Skin of body (tissue), 2 donors: ENCODE data around the gene SMAP1. TPM values are rescaled to one million over a fixed set of nuclear protein-coding genes. Genes with fewer than 3 reads are reported as not detected.

ENCODE experiments used
- DNase-seq: peaks from one replicate; lab custom pipeline; 2025; lab: John Stamatoyannopoulos, UW
- total RNA-seq: library from RNA; depleted of rRNA; stranded (reverse); fragments of >200 nt; gene quantifications from one replicate; pipeline ENCODE4 v1.2.3, GENCODE V29; 2014

Gene SMAP1
- total RNA-seq, 1 donor from 2014 or later: 19.3 TPM

DNA sequence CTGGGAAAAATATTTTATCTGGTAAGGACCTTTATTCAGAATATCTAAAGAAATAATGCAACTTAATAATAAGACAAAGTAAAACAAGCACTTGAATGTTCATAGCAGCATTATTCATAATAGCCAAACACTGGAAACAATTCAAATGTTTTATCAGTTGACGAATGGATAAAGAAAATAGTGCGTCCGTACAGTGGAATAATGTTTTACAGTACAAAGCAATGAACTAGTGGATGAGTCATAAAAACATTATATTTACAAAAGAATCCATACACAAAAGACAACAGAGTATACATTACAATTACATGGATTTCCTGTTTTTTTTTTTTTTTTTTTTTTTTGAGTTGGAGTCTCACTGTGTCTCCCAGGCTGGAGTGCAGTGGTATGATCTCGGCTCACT, 12.7 kb downstream of the SMAP1 start:
- DNase-seq: no peak

DNA sequence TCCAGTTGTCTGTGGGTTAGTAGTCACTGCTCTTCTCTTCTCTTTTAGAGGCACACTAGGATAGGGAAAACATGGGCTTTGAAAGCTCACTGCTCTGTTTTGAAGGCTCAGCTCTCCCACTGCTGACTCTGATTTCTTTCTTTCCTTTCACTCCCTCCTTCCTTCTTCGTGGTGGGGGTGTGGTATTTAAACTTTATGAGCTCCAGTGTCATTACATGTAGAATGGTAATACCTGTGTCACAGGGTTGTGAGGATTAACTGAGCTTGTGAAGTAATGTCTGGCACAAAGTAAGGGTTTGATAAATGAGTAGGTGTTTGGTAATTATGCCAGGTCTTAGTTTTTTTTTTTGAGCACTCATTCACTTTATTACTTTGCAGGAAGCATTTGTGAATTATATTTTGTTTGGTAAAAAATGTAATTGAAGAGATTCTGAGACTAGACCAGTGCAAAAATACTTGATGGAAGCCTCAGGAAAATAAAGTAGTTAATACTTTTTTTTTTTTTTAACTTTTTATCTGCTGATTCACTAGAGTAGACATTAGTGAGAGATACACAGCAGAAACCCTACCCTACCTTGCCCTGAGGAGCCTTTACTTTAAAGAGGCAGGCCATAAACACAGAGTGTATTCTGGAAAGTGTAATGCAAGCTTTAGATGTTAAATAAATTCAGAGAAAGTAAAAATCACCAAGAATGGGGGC, 17.3 kb downstream of the SMAP1 start:
- no peak for DNase-seq

DNA sequence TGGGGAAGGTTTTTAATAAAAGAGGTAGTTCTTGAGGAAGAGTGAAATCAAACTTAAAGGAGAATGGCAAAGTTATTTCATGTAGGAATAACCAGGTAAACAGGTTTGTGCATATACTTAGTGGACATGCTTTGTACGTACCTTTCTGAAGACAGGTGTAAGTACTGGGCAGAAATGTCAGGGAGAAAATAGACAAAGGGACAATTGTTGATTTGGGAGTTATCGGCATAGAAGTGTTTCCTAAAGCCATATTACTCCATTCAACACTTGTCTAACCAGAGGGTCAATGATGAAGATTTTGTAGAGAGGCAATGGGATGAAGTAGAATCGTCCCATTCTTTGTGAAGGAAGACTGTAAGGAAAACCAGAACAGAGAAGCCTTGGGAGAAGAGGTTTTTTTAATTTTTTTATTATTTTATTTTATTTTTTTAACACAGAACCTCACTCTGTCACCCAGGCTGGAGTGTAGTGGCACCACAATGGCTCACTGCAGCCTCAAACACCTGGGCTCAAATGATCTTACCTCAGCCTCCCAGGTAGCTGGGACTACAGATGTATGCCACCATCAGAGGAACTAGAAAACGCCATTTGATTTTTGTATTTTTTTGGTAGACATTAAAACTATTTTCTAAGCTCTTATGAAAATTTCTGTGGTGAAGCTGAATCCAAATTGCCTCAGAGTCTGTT, 18.0 kb downstream of the SMAP1 start:
- no peak for DNase-seq

DNA sequence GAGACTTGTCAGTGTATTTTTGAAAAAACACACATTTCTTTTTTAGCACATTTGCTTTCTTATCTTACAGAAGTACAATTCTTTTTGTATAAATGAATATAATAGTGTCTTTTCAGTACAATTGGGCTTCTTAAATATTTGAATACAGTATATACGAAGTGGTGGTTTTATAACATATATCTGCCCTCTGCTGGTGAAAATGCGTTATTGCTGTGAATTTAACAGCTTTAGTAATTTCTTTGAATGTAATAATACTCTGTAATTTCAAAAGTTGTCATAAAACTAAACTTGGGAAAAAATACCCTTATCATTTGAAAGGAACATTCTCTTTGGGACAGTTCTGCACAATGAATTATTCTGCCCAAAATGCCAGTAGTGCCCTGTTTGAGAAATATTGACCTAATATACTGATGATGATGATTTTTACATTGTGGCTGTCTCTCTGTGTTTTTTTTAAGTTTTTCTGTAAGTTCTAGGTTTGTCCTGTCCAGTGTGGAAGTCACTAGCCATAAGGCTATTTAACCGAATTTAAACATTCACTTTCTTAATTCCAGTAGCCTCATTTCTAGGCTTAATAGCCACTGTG, 19.0 kb downstream of the SMAP1 start:
- no peak for DNase-seq

DNA sequence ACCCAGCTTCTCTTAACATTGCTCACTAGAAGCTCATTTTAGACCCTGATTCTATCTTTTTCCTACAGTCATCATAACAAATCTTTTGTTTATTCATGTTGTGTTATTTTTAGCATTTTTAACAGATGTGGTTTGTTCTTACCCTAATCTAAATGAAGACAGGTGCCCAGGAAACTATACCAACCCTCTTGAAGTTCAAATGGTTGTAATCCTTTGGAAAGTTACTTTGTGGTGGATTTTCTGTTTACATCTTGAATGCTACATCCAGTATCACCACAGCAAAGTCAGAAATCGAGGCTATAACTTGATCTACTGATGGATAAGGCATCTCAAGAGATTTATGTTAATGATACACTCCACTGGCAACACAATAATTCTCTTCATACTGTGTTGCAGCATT, 26.2 kb downstream of the SMAP1 start:
- DNase-seq: no peak

DNA sequence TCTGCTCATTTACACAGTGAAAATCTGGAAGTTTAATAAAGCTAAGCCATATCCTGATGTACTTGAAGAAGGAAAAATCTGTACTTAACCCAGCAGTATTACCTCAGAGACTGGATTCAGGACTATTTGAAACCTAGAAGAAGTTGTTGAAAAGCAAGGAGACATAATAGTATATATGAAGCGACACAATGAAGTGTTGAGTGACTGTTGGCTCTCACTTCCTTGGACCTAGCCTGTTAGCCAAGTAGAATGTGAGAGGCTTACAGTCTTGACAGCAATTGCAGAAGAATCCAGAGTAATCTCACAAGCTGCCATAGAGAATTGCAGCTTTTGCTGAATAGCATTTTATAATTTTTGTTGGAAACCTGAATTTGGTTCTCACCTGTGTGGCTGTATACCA, 26.7 kb downstream of the SMAP1 start:
- DNase-seq: no peak

DNA sequence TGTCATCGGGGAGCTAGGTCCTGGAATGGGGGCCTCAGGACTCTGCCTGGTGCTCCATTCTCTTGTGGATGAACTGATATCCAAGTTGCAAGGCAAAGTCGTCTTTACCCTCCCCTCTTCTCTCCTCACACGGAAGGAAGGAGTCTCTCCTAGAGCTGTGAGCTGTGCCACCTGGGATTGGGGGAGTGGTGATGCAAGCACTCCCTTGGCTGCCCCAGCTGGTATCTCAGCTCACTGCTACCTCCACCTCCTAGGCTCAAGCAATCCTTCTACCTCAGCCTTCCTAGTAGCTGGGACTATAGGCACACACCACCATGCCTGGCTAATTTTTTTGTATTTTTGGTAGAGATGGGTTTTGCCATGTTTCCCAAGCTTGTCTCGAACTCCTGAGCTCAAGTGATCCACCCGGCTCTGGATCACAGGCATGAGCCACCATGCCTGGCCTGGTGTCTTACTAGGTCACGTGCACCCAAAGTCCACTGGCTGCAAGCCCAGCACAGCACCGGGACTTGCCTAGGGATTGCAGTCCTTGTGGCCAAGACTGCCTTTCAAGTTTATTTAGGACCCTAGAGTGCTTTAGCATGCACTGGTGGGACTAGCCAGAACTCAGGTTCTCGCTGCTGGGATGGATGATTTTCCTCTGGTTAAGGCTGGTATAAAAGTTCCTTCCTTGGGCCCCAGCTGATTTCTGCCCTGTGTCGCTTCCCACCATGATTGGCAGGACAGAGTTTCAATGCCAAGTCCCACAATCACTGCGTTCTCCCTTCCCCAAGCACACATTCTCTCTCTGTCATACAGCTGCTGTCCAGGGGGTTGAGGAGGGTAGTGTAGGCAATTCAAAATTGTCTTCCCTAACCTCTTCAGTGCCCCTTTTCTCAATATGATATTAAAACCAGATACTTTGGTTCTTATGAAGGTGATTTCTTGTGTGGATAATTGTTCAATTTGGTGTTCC, 33.5 kb downstream of the SMAP1 start:
- DNase-seq: no peak

DNA sequence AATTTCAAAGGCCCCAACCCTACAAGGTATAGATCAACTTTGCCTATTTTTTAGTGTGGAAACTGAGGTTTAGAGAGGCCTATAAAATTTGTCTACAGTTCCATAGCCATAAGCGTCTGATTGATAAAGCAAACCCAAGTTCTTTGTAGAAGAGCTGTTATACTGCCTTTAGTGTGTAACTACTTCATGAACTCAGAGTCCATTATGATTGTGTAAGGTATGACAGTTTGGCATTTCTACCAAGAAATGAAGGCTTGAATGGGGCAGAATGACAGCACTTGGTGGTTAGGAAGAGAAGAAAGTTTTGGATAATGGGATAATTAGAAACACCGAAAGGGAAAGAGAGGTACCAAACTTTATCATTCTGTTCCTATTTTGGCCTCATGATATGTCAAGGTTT, 38.1 kb downstream of the SMAP1 start:
- DNase-seq: no peak

DNA sequence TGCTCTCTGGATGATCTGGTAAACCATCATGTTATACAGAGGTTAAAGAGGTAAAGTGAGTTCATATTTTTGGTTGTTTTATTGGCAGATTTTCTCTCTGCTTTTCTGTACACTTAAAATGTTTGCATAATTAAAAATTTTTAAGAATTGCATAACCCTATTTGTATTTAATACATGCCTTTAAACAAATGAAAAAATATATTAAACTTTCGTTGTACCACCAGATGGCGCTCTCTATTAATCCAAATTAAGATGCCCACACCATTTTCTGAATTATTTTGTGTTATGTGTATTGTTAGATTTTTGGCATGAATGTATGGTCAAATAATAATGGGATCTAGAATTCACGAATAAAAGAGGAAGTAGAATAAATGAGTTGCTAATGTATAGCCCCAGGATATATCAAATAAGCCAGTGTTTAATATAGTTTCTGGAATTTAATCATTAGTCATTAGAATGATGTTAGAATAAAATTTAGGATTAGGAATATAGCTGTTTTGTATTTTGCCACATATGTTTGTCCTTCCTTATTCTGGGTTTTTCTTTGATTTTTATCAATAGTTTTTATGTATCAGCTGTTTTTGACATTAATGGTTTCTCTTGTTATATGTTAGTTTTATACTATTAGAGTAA, 38.9 kb downstream of the SMAP1 start:
- peak; percentile 2 for DNase-seq

DNA sequence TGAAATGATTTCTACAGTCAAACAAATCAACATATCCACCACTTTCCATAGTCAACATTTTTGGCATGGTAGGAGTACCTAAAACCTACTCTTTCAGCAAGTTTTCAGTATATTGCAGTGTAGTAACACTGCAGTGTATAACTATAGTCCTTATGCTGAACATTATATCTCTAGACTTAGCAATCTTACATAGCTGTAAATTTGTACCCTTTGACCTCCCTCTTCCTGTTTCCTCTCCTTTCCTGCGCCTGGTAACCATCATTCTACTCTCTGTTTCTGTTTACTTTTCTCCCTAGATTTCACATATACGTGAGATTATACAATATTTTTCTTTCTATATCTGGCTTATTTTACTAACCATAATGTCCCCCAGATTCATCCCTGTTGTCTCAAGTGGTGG, 40.2 kb downstream of the SMAP1 start:
- no peak for DNase-seq

DNA sequence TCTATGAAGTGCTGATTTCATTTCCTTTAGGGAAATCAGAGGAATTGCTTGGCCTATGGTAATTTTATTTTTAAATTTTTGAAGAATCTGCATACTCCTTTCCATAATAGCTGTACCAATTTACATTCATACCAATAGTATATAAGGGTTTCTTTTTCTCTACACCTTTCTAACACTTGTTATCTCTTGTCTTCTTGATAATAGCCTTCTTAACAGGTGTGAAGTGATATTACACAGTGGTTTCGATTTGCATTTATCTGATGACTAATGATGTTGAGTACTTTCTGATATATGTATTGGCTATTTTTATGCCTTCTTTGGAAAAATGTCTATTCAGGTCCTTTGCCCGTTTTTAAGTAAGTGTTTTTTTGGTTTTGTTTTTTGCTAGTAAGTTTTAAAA, 40.8 kb downstream of the SMAP1 start:
- no peak for DNase-seq

DNA sequence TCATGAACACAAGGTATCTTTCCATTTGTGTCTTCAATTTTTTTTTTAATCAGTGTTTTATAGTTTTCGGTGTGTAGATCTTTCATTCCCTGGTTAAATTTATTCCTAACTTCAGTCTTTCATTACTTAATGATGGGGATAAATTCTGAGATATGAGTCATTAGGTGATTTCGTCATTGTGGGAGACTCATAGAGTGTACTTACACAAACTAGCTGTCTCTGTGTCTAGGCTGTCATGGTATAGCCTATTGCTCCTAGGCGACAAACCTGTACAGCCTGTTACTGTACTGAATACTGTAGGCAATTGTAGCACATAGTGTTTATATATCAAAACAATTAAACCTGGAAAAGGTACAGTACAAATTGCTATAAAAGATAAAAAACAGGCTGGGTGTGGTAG, 42.1 kb downstream of the SMAP1 start:
- DNase-seq: no peak

DNA sequence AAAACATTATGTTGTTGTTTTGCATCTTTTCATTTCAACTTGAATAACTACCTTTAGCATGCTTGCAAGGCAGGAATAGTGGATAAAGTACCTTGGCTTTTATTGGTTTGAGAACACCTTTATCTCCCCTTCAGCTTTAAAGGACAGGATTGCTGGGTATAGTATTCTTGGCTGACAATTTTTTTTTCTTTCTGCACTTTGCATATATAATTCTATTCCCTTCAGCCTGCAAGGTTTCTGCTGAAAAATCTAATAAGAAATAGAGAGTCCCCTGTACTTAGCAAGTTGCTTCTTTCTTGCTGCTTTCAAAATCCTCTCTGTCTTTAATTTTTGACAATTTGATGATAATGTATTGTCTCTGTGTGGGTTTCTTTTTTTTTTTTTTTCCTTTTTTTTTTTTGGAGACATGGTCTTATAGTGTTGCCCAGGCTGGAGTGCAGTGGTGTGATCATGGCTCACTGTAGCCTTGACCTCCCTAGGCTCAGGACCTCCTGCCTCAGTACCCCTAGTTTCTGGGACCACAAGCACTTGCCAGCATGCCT, 47.1 kb downstream of the SMAP1 start:
- no peak for DNase-seq

DNA sequence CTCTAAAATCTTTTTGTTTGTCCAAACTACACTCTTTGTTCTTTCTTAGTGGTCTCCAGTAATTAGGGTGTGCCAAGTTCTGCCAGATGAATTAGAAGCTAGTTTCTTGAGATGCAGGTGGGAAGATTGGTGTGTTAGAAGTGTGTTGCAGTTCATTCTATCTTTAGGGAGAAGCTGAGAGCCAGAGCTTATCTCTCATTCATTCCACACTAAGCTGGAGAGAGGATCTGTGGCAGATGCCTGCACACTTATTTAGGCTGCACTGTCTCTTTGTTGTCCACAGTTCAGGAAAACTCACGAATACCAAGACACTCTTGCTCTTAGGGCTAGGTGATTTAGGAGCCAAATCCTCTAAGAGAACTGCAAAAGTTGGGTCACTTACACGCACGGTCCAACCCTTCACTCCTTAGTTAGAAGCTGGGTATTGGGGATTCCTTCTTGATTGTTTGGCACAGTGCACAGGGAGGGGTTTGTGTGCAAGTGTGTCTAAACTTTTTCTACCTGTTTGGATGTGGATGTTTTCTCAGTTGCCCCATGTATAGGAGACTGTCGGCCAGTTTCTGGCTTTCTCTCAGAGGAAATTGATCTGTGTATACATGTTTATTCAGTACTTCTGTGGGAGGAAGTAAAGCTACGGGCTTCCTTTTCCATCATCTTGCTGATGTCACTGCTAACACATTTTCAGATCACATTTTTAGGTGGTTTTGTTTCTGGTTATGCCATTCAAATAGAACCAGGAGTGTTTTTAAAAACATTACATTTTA, 49.5 kb downstream of the SMAP1 start:
- no peak for DNase-seq

DNA sequence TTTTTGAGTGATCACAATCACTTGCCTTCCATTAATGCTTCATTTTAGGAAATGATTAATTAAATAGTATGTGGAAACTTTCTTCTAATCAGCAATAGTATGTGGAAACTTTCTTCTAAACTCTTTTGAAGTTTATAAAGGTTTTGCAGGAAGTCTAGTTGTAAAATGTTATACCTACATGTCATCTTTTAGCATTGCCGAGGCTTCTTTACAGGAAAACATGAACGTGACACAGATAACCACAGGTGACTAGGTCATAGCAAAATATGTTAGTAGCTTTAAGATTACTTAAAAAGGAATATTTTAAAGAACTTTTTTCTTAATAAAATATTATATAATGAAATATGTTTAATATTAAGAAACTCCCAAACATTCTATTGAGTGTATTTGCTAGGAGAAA, 56.8 kb downstream of the SMAP1 start:
- no peak for DNase-seq

DNA sequence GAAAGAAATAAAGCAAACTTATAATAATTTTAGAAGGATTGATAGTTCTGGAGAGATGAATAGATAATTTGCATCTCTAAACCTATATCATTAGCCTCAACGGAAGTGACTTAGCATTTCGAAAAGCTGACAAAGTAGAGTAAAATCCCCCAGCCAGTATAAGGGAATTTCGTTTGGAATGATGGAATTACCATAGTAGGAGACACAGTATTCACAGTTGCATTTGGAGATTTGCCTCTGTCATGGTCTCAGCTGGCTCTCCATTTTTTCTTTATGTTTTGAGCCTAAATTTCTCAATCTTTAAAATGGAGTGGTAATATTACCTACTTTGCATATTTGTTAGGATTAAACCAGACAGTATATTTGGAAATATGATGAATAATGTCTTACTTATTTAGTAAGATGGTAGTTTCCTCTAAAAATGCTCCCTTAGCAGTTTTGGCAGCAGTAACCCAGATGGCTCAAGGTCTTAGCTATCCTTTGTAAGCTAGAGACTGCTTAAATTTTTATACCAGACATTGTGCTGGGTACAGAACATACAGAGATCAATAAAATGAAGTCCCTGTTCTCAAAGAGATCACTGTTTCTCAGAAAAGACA, 58.2 kb downstream of the SMAP1 start:
- no peak for DNase-seq

DNA sequence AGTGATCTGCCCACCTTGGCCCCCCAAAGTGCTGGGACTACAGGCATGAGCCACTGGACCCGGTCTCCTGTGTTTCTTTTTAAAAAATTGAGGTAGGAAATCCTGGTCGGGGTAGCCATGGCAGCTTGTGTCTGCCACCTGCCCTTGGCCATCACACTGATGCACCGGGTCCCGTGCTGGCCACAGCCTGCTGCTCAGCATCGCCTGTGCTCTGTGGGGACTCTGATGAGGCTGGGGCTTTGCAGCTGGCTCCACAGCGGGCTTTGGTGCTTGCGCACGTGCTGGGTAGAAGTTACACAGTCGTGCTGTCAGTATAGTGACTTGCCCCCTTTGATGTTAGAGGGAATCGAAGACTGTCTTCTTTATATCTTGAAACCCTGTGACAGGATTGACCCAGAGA, 66.7 kb downstream of the SMAP1 start:
- no peak for DNase-seq

DNA sequence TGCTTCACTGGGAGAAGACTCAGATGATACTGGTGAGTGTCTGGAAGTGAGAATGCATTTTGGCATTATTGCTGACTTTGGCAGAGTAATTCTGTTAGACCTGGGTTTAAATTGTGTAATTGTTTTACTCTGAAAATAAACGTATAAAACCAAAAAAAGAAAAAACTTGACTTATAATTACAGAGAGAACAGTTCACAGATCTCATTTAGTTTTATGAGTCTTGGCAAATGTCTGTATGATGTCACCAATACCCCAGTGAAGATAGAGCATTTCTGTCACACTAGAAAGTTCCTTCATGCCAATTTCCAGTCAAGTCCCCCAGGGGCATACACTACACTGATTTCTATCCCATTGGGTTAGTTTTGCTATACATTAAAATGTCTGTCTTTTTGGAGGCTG, 67.3 kb downstream of the SMAP1 start:
- no peak for DNase-seq

DNA sequence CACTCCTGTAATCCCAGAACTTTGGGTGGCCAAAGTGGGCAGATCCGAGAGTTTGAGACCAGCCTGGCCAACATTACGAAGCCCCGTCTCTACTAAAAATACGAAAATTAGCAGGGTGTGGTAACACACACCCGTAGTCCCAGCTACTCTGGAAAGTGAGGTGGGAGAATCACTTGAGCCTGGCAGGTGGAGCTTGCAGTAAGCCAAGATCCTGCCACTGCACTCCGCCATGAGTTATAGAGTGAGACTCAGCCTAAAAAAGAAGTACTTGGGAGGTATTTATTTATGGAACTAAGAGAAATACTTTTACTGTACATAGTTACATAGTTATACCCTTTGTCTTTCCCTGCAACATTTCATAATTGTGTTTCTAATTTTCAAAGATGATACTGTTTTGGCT, 67.8 kb downstream of the SMAP1 start:
- DNase-seq: no peak

DNA sequence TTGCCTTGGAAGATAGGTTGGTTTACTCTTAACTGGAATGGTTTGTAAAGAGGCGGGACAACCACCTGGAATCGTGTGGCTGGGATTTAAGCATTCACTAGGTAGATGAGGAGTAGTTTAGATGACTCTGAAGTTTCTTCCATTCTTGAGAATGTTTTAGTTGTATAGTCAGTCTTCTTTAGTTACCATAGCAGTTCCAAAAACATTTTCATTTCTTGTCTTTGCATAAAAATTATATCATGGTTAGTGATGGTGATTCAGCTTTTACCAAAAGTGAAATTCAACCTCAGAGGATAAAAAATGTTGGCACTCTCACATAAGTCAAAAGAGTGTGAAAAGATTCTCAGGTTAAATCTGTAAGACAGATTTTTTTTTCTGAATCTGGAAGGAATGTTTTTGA, 70.3 kb downstream of the SMAP1 start:
- no peak for DNase-seq
